Stimulated activated naive CD8-positive, alpha-beta T cell treated with anti-CD3 and anti-CD28 coated beads, Interleukin-15, amount 100 ng/mL, for 72 hours (primary cell): ENCODE results near the gene DNMT3A.

Experiments used
- ATAC-seq: fragments of 150-1000 bp; cut with Tn5 transposase; 2 replicates; pipeline ENCODE4 v1.10.0; 2021; ENCODE audit warnings: mild to moderate bottlenecking, moderate library complexity
- DNase-seq, 2 donors: peaks; one replicate each; pipeline ENCODE4 v3.0.0; 2021 to 2022
- H3K27ac Mint-ChIP-seq, 2 donors: one replicate each; pipeline ENCODE4 v1.8.0; 2022; ENCODE audit warnings: mild to moderate bottlenecking in 2 of 2, mixed read lengths in 2 of 2, moderate library complexity in 2 of 2
- H3K27me3 Mint-ChIP-seq: one replicate; pipeline ENCODE4 v1.8.0; 2022; ENCODE audit warnings: mixed read lengths
- H3K4me1 Mint-ChIP-seq: one replicate; pipeline ENCODE4 v1.8.0; 2022; ENCODE audit warnings: mild to moderate bottlenecking, mixed read lengths
- H3K4me3 Mint-ChIP-seq, 2 donors: one replicate each; pipeline ENCODE4 v1.8.0; 2022; ENCODE audit warnings: mild to moderate bottlenecking in 2 of 2, mixed read lengths in 2 of 2, moderate library complexity in 1 of 2
- H3K9me3 Mint-ChIP-seq, 2 donors: one replicate each; pipeline ENCODE4 v1.8.0; 2022; ENCODE audit warnings: mixed read lengths in 2 of 2

DNMT3A gene

GRCh38 chr2:25249785-25250184, 91.9 kb downstream of the DNMT3A start:
- Mint-ChIP-seq H3K27ac (peak overlapping the region in 1 of 2 donors; percentile 50), H3K4me1 (peaks cover 54% of the 10 kb centered on the region), H3K4me3 (peak overlapping the region in 1 of 2 donors; percentile 5), H3K9me3 (no peaks in the 10 kb centered on the region), H3K27me3 (no peaks in the 10 kb centered on the region)
- DNase-seq (no peak), ATAC-seq (no peak)

GRCh38 chr2:25247792-25248512, 93.8 kb downstream of the DNMT3A start:
- Mint-ChIP-seq H3K27ac (peak overlapping the region; percentile 70 to 83), H3K4me3 (no peak overlapping the region), H3K9me3 (no peaks in the 10 kb centered on the region), H3K27me3 (no peaks in the 10 kb centered on the region), H3K4me1 (peaks cover 43% of the 10 kb centered on the region)
- ATAC-seq (no peak), DNase-seq (no peak)

- H3K27me3 Mint-ChIP-seq, result no peaks in the 10 kb centered on the region
- peak overlapping the region in 1 of 2 donors; percentile 93 for H3K27ac Mint-ChIP-seq
- no peaks in the 10 kb centered on the region for H3K9me3 Mint-ChIP-seq
- DNase-seq (no peak), ATAC-seq (no peak)
- peaks cover 44% of the 10 kb centered on the region for H3K4me1 Mint-ChIP-seq
- H3K4me3 Mint-ChIP-seq, result no peak overlapping the region
These were observed 95.0 kb downstream of the DNMT3A start for GRCh38 chr2:25246558-25247290.

- peaks cover 37% of the 10 kb centered on the region for H3K4me1 Mint-ChIP-seq
- peak overlapping the region in 1 of 2 donors; percentile 45 for H3K27ac Mint-ChIP-seq
- no peak for DNase-seq
- H3K27me3 Mint-ChIP-seq, result no peaks in the 10 kb centered on the region
- no peak for ATAC-seq
- H3K9me3 Mint-ChIP-seq, result no peaks in the 10 kb centered on the region
- no peak overlapping the region for H3K4me3 Mint-ChIP-seq
These were observed 95.7 kb downstream of the DNMT3A start for GRCh38 chr2:25246001-25246400.

- ATAC-seq (no peak), DNase-seq (no peak)
- H3K4me1 Mint-ChIP-seq, result peaks cover 29% of the 10 kb centered on the region
- no peak overlapping the region for H3K4me3 Mint-ChIP-seq
- H3K27me3 Mint-ChIP-seq, result no peaks in the 10 kb centered on the region
- H3K9me3 Mint-ChIP-seq, result no peaks in the 10 kb centered on the region
- peak overlapping the region in 1 of 2 donors; percentile 27 for H3K27ac Mint-ChIP-seq
These were observed 96.6 kb downstream of the DNMT3A start for GRCh38 chr2:25245141-25245540.

- H3K4me1 Mint-ChIP-seq, result peaks cover 19% of the 10 kb centered on the region
- DNase-seq, result no peak
- no peak overlapping the region for H3K4me3 Mint-ChIP-seq
- ATAC-seq, result no peak
- H3K27ac Mint-ChIP-seq, result peak overlapping the region in 1 of 2 donors; percentile 71
- no peaks in the 10 kb centered on the region for H3K27me3 Mint-ChIP-seq
- H3K9me3 Mint-ChIP-seq, result no peaks in the 10 kb centered on the region
These were observed 97.7 kb downstream of the DNMT3A start for GRCh38 chr2:25243995-25244394.

GRCh38 chr2:25241452-25241851, 100.3 kb downstream of the DNMT3A start:
- peaks cover 13% of the 10 kb centered on the region for H3K4me1 Mint-ChIP-seq
- H3K27me3 Mint-ChIP-seq, result no peaks in the 10 kb centered on the region
- DNase-seq (no peak), ATAC-seq (no peak)
- H3K27ac Mint-ChIP-seq, result peak overlapping the region; percentile 12 to 57
- no peak overlapping the region for H3K4me3 Mint-ChIP-seq
- no peaks in the 10 kb centered on the region for H3K9me3 Mint-ChIP-seq

- H3K4me3 Mint-ChIP-seq, result no peak overlapping the region
- H3K27ac Mint-ChIP-seq, result peak overlapping the region in 1 of 2 donors; percentile 79
- DNase-seq (no peak), ATAC-seq (no peak)
- no peaks in the 10 kb centered on the region for H3K27me3 Mint-ChIP-seq
- H3K4me1 Mint-ChIP-seq, result peaks cover 7% of the 10 kb centered on the region
- H3K9me3 Mint-ChIP-seq, result no peaks in the 10 kb centered on the region
These were observed 101.1 kb downstream of the DNMT3A start for GRCh38 chr2:25240636-25241035.

- no peaks in the 10 kb centered on the region for H3K9me3 Mint-ChIP-seq
- no peaks in the 10 kb centered on the region for H3K27me3 Mint-ChIP-seq
- DNase-seq (no peak), ATAC-seq (no peak)
- peaks cover 7% of the 10 kb centered on the region for H3K4me1 Mint-ChIP-seq
- H3K27ac Mint-ChIP-seq, result no peak overlapping the region
- H3K4me3 Mint-ChIP-seq, result no peak overlapping the region
These were observed 102.8 kb downstream of the DNMT3A start for GRCh38 chr2:25238920-25239319.

- Mint-ChIP-seq H3K27me3 (no peaks in the 10 kb centered on the region), H3K27ac (no peak overlapping the region), H3K4me1 (peaks cover 7% of the 10 kb centered on the region), H3K4me3 (no peak overlapping the region), H3K9me3 (no peaks in the 10 kb centered on the region)
- DNase-seq (no peak), ATAC-seq (no peak)
These were observed 104.0 kb downstream of the DNMT3A start for GRCh38 chr2:25237764-25238163.

GRCh38 chr2:25236736-25237135, 105.0 kb downstream of the DNMT3A start:
- Mint-ChIP-seq H3K27me3 (no peaks in the 10 kb centered on the region), H3K4me3 (no peak overlapping the region), H3K27ac (peak overlapping the region in 1 of 2 donors; percentile 0), H3K9me3 (no peaks in the 10 kb centered on the region), H3K4me1 (peaks cover 7% of the 10 kb centered on the region)
- DNase-seq (no peak), ATAC-seq (no peak)

- Mint-ChIP-seq H3K9me3 (no peaks in the 10 kb centered on the region), H3K4me1 (peaks cover 19% of the 10 kb centered on the region), H3K27ac (peak overlapping the region; percentile 26 to 56), H3K27me3 (no peaks in the 10 kb centered on the region), H3K4me3 (no peak overlapping the region)
- no peak for DNase-seq
- no peak for ATAC-seq
These were observed 107.0 kb downstream of the DNMT3A start for GRCh38 chr2:25234738-25235137.

- H3K4me1 Mint-ChIP-seq, result peaks cover 25% of the 10 kb centered on the region
- no peaks in the 10 kb centered on the region for H3K27me3 Mint-ChIP-seq
- DNase-seq, result no peak
- H3K9me3 Mint-ChIP-seq, result no peaks in the 10 kb centered on the region
- no peak for ATAC-seq
- H3K27ac Mint-ChIP-seq, result peak overlapping the region in 1 of 2 donors; percentile 27
- H3K4me3 Mint-ChIP-seq, result no peak overlapping the region
These were observed 107.7 kb downstream of the DNMT3A start for GRCh38 chr2:25233916-25234605.

- ATAC-seq (no peak), DNase-seq (no peak)
- Mint-ChIP-seq H3K27me3 (no peaks in the 10 kb centered on the region), H3K4me3 (no peak overlapping the region), H3K27ac (peak overlapping the region in 1 of 2 donors; percentile 3), H3K9me3 (no peaks in the 10 kb centered on the region), H3K4me1 (peaks cover 37% of the 10 kb centered on the region)
These were observed 109.4 kb downstream of the DNMT3A start for GRCh38 chr2:25232248-25232825.

- DNase-seq (no peak), ATAC-seq (no peak)
- Mint-ChIP-seq H3K27me3 (no peaks in the 10 kb centered on the region), H3K4me1 (peaks cover 51% of the 10 kb centered on the region), H3K27ac (peak overlapping the region in 1 of 2 donors; percentile 87), H3K9me3 (no peaks in the 10 kb centered on the region), H3K4me3 (no peak overlapping the region)
These were observed 110.8 kb downstream of the DNMT3A start for GRCh38 chr2:25230948-25231311.
